Measurements from ENCODE around the gene CENPL. TPM values are rescaled to one million over a fixed set of nuclear protein-coding genes. Genes with fewer than 3 reads are reported as not detected.
"Not testable (repeated sequence)": the region's sequence is repeated elsewhere in the genome, so short reads cannot be mapped to it uniquely, and the experiment has no call there.

CENPL gene
- total RNA-seq, 1 donor from 2014 or later: 3.3 TPM

DNA sequence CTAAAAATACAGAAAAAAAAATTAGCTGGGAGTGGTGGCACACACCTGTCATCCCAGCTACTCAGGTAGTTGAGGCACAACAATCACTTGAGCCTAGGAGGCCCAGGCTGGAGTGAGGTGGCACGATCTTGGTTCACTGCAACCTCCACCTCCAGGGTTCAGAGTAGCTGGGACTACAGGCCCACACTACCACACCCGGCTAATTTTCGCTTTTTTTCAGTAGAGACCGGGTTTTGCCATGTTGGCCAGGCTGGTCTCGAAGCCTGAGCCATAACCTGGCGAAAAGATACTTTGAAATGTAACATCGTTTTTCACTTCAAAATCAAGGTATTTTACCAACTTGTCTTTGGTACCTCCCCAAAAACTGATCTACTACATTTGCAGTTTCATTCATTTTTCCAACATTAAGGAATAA lies 37.1 kb upstream of the CENPL start:
- ATAC-seq: no peak
- intact Hi-C loops (cut with DNase I): no loop called here
- no peak for DNase-seq (ENCODE audit: missing footprints)

DNA sequence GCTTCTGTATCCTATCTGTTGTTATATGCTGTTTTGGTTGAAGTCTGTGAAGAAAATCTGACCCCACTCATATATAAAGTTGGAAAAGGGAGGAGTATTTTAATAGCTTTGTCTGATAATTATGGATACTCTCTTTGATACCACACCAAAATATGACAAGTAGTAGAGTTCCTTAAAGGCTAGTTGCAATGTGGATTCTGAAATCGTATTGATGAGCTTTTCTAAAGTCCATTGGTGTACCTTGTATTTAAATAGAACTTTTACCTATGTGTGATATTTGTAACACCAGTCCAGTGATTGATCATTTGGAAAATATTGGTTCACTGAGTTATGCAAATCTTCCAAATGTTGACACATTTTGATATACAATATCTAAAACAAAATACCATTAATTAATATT lies 35.4 kb upstream of the CENPL start:
- intact Hi-C loops (cut with DNase I): no loop called here
- DNase-seq (ENCODE audit: missing footprints): no peak
- no peak for ATAC-seq

DNA sequence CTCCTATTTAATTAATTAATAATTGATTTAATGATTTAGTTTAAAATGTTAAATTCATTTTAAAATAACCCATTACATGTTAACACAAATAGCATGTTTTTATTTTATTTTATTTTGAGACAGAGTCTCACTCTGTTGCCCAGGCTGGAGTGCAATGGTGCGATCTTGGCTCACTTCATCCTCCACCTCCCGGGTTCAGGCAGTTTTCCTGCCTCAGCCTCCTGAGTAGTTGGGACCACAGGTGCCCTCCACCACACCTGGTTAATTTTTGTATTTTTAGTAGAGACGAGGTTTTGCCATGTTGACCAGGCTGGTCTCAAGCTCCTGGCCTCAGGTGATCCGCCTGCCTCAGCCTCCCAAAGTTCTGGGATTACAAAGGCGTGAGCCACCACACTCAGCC lies 34.9 kb upstream of the CENPL start:
- intact Hi-C loops (cut with DNase I); DNase-seq (ENCODE audit: missing footprints); ATAC-seq: not testable (repeated sequence)

DNA sequence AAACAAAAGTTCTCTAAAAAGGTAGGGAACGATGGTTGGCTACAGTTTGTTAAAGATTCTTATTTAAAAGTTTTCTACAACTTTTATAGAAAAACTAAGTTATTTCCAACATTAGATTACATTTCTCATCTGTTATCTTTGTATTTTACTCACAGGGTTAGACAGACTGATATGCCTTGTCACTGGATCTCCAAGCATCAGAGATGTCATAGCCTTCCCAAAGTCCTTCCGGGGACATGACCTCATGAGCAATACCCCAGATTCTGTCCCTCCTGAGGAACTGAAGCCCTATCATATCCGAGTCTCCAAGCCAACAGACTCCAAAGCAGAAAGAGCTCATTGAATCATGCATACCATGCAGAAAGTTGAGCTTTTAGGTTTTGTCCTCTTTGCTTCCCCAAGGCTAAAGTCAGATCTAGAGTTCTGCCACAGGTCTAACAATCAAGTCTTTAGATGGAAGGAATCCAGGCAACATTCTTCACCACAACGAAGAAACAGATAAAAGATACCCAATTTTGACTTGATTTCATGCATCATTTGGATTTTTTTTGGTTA lies 32.8 kb upstream of the CENPL start:
- no peak for DNase-seq (ENCODE audit: missing footprints)
- intact Hi-C loops (cut with DNase I): no loop called here
- ATAC-seq: no peak

DNA sequence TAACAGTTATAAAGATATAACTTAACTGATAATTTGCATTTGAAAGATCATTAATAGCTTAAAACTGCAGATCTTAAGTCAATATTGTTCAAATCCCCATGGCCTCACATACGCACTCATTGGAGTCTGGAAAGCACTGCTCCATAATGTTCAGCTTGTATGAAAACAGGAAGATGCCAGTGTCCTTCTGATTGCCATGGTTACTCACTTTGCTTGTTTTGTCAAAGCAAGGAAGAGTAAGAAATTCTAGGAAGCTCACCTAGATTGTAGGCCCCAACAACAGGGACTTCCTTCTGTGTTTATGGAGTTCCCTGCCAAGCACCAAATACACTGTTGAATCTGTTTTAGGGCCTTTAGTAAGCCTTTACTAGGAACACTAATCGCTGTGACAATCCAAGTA lies 32.2 kb upstream of the CENPL start:
- ATAC-seq: no peak
- intact Hi-C loops (cut with DNase I): no loop called here
- no peak for DNase-seq (ENCODE audit: missing footprints)

DNA sequence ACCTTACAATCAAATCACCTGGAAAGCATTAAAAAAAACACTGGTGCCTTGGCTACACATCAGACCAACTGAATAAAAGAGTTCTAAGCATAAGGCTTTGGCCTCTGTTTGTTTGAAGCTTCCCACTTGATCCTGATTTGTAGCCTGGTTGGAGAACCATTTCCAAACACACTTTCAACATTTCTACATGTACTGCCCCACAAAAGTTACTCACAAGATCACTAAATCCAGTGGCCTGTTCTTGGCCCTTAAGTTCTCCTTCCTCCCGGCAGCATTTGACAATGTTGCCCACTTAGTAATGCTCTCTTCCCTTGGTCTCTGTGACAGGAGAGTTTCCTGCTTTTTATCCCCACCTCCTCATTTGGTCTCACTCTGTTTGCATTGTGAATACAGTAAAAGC lies 31.3 kb upstream of the CENPL start:
- DNase-seq (ENCODE audit: missing footprints) (no peak), ATAC-seq (no peak)
- intact Hi-C loops (cut with DNase I): no loop called here

DNA sequence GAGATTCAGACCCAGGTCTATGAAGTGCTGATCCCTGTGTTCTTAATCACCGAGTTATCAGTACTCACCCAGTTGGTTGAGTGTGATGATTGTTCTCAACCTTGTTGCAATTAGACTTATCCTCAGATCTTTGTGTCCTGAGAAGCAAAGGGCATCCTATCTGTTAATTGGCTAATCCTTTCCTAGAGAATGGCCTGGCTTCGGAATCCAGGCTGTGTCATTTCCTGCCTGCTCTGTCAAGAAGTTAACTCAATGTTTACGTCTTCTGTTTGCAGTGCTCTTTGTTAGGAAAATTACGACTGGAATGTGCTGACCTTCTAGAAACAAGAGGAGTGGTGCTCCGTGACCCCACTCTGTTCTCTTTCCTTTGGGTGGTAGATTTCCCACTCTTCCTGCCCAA lies 28.4 kb upstream of the CENPL start:
- intact Hi-C loops (cut with DNase I): no loop called here
- ATAC-seq (no peak), DNase-seq (ENCODE audit: missing footprints) (no peak)

DNA sequence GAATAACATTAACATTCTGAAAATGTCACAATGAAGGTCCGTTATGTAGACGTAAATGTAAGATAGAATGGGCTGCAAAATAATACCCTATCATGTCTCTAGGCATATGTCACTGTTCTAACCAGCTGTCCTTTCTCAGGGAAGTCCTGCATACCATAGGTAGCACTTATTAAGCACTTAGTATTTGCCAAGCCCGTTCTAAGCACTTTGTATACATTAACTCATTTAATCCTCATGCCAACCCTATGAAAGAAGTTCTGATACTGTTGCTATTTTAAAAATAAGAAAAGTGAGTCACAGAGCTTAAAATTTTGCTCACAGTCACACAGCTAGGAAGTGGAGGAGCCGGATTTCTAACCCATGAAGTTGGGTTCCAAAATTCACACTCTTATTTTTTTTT lies 27.4 kb upstream of the CENPL start:
- no peak for DNase-seq (ENCODE audit: missing footprints)
- ATAC-seq: no peak
- intact Hi-C loops (cut with DNase I): no loop called here

DNA sequence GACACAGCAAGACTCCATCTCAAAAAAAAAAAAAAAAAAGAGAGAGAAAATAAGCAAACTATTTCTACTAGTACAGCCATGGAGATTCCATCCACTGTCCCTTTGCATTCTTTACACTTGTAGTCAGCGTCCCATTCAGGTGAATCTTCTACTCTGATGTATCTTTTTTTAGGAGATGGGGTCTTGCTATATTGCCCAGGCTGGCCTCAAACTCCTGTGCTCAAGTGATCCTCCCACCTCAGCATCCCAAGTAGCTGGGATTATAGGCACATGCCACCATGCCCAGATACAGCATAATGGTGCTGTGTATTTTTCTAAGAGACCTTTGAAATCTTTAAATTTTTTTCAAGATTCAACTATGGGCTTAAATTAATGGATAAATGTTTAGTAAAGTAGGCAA lies 8.1 kb upstream of the CENPL start:
- DNase-seq (ENCODE audit: missing footprints) (no peak), ATAC-seq (no peak)
- intact Hi-C loops (cut with DNase I): no loop called here

DNA sequence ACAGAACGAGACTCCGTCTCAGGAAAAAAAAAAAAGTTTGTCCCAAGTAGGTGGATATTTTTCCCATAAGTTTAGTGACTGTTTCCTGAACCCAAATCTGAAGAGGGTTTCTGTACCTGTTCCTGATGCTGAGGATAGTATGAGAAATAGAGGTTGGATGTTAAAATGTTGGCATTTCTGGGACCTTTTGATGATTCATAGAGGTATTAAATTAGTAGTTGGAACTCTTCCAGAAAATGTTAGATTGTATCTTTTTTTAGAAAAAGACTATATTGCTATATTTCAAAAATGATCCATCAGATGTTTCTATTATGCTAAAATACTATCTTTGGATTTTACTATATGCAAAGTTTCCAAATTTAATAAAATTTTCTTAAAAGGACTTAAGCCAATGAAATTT lies 2.9 kb upstream of the CENPL start:
- no peak for ATAC-seq

DNA sequence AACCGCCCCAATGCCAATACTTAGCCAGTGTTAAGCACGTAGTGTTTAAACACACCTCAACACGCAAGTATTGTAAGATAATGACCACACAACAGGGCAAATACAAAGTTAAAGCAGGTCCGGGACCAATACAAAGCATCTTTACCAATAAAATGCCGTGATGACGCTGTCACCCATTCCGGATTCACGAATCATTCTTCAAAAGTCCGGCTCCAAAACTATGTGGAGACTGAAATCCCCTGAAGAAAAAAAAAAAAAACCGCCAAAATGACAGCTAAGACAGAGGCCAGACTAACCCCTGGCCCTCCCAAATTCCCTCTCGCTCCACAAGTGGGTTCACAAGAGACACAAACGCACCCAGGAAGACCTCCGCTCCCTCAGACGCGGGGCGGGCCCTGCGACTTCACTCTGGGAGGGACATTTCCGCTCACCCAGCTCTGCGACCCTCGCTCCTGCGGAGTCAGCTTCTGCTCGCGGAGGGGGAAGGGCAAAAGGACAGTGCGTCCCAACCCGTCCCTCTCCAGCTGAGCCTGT lies 835 bp downstream of the CENPL start:
- intact Hi-C loops (cut with DNase I): loop anchor here (1.0 to 10.0 kb wide), 4 partner anchors 346 to 1079 kb away; no protein-coding TSS in a partner anchor
- no peak for ATAC-seq
- DNase-seq (ENCODE audit: missing footprints): no peak

More for the DNA sequence above, 2.9 kb upstream of the CENPL start:
- DNase-seq (ENCODE audit: missing footprints): no peak
- intact Hi-C loops (cut with DNase I): loop anchor here (10.0 kb wide), 1 partner anchor 1083 kb away; no protein-coding TSS in a partner anchor

DNA sequence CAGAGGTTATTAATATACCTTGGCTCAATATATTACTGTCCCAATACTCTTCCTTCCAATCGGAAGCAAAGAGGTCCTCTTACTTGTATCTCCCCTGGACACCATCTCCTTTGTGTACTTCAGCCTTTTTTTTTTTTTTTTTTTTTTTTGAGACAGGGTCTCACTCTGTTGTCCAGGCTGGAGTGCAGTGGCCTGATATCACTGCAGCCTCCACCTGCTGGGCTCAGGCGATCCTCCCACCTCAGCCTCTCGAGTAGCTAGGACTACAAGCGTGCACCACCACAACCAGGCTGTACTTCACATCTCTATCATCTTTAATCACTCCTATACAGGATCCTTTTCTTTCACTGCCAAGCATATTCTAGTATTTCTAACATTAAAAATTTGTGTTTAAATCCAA lies 3.0 kb downstream of the CENPL start:
- ATAC-seq (no peak), DNase-seq (ENCODE audit: missing footprints) (no peak)
- intact Hi-C loops (cut with DNase I): loop anchor here (10.0 kb wide), 1 partner anchor 1077 kb away; no protein-coding TSS in a partner anchor

DNA sequence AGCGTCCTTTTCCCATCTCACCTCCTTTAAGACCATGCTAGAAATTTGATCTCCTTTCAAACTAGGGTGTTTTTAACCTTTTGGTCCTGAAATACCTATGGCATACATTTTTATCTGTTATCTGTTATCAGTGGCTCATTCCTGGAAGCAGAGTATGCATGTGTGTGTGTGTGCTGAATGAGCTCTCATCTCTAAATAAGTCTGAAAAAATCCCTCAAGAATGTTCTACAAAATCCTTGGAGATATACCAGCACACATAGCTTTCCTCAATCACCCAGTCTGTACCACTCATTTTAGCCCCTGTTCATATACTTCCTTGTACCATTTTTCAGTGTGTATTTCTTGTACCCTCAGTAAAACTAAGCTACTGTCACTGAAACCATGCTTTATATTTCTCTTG lies 6.2 kb downstream of the CENPL start:
- intact Hi-C loops (cut with DNase I): no loop called here
- ATAC-seq (no peak), DNase-seq (ENCODE audit: missing footprints) (no peak)

DNA sequence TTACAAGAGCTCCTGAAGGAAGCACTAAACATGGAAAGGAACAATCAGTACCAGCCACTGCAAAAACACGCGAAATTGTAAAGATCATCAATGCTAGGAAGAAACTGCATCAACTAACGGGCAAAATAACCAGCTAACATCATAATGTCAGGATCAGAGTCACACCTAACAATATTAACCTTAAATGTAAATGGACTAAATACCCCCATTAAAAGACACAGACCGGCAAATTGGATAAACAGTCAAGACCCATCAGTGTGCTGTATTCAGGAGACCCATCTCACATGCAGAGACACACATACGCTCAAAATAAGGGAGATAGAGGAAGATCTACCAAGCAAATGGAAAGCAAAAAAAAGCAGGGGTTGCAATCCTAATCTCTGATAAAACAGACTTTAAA lies 11.0 kb downstream of the CENPL start:
- intact Hi-C loops (cut with DNase I); ATAC-seq; DNase-seq (ENCODE audit: missing footprints): not testable (repeated sequence)

DNA sequence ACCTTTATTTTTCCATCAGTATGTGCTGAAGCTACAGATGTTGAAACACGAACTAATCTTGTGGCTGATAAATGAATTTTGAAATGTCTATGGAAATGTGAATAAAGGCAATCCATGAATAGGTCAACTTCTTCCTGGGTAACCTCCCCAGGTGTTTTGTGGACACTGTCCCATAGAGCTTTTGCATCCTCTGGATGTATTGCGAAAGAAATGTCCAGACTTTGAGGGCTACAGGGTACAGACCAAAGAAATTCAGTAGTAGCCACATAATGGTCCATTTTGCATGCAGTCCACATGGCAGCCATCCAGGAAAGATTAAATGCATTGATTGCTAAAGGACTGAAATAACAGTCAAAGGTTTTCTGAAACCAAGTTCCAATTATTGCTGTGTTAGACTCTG lies 21.7 kb downstream of the CENPL start:
- ATAC-seq (no peak), DNase-seq (ENCODE audit: missing footprints) (no peak)
- intact Hi-C loops (cut with DNase I): no loop called here

DNA sequence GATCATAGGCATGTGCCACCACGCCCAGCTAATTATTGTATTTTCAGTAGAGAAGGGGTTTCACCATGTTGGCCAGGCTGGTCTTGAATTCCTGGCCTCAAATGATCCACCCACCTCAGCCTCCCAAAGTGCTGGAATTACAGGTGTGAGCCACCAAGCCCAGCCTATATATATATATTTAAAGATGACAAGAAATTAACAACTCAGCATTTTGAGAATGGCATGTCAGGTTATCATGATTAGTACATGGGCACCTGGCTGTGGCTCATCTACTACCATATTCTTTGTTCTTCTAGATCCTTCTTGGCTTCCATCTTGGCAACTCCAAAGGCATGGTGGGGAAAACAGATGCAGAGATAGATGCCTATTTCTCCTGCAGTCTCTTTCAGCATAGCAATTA lies 24.7 kb downstream of the CENPL start:
- DNase-seq (ENCODE audit: missing footprints); ATAC-seq; intact Hi-C loops (cut with DNase I): not testable (repeated sequence)

DNA sequence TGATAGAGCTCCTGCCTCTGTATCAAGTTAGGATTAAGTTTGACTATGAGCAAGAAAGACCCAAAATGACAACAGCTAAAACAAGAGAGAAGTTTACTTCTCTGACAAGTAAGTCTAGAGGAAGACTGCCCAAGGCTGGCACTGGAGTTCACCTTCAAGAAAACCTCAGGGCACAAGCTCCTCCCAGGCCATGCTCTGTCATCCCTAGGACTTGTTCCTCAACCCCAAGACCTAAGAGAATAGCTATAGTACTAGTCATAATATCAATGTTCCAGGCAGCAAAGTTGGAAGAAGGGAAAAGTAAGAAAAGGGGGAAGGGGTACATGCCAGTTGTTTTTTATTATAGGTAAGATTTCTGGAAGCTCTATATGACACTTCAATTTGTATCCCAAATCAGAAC lies 26.6 kb downstream of the CENPL start:
- ATAC-seq: no peak
- no peak for DNase-seq (ENCODE audit: missing footprints)
- intact Hi-C loops (cut with DNase I): no loop called here

DNA sequence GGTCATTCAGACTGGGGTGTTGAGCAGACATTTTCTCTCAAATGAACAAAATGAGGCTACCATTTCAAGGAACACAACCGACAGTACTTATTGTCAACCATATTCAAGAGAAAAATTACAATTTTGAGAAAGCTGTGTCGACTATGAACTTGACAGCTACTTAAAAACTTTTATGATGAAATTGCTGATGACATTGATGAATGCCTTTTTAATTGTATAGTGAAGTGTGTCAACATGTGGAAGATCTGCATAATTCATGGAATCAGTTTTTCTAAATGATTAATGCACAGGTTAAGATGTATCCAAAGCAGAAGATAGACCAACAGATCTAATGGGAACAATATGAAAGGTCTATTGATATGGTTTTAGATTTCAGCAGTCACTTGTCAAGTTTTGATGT lies 34.8 kb downstream of the CENPL start:
- DNase-seq (ENCODE audit: missing footprints): no peak
- intact Hi-C loops (cut with DNase I): no loop called here
- no peak for ATAC-seq

DNA sequence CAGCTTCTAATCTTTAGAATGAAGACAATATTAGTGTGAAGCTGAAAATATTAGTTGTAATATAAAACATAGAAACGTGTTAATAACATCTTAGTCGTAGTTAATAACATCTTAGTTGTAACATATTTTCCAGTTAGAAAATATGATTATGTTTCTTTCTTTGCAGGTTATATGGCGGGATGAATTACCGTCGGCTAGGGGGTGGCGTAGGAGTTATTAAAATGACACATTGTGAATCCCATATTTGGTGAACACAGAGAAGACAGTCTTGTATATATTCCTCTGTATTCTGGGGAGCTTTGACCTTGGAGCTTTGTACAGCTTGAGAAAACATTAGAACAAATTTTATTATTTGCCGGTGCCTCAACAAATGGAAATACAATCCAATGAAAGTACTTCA lies 39.7 kb downstream of the CENPL start:
- no peak for ATAC-seq
- no peak for DNase-seq (ENCODE audit: missing footprints)
- intact Hi-C loops (cut with DNase I): no loop called here

DNA sequence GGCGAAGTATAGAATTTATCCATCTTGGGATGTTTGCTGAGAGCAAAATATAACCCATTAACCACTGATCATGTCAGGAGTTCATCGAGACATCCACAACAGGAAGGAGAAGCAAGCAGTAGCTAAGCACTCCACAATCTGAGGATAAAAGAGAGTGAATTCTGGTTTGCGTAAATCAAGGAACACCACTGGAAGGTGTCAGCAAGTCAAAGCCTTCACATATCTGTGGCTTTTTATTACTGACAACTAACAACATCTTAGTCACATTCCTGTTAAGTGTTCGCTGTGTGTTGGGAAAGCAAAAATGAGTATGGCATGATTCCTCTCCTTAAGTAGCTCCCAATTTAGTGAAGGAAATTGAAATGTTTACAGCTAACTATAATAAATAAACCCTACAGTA lies 44.7 kb downstream of the CENPL start:
- DNase-seq (ENCODE audit: missing footprints): no peak
- intact Hi-C loops (cut with DNase I): loop anchor here (5.0 kb wide), 1 partner anchor 348 kb away; no protein-coding TSS in a partner anchor
- ATAC-seq: no peak
